ENCODE data around the gene MAJIN.

- TF ChIP-seq CTCF (IDR thresholded peaks at IDR 0.05; ENCODE audit: insufficient read depth, low read length, poor library complexity, severe bottlenecking) = no peak
- TF ChIP-seq EZH2phosphoT487 (conservative IDR thresholded peaks at IDR 0.05; ENCODE audit: low read length) = no peak
Measured at GRCh38 chr11:64931290-64931689, 40.6 kb downstream of the MAJIN start.
